Astrocyte (in vitro differentiated cells and primary cell): ENCODE results near the gene GSTA2.

ENCODE experiments used
- EZH2 ChIP-seq: IDR thresholded peaks from 2 replicates; pipeline ENCODE4 v1.6.1; 2012; ENCODE audit warnings: mild to moderate bottlenecking, low read length, inconsistent platforms; ENCODE audit not compliant: insufficient read depth
- TF ChIP-seq, protein P1 (sequence below): IDR thresholded peaks from 2 replicates; pipeline ENCODE4 v1.5.1; 2011; ENCODE audit warnings: low read depth, mild to moderate bottlenecking, inconsistent platforms, low read length, moderate library complexity; ENCODE audit not compliant: insufficient read depth

DNA sequence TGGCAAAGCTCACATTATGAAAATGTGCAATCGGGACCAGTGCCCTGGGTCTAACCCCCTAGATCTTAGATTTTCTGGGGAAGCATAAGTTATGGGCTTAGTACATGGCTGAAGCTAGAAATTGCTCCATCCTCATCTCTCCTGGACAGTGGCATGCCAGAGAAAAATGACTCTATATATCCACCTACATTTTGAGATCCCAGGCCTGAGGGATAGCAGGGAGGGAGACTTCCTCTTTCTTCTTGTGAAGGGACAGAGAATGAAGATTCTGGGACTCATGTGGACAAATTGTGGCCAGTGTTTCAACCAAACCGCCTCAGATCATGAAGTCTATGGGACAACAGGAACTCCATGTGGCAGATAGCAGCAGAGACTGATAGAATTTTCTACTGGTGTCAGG, 35.4 kb downstream of the GSTA2 start:
- TF ChIP-seq, protein P1, sequence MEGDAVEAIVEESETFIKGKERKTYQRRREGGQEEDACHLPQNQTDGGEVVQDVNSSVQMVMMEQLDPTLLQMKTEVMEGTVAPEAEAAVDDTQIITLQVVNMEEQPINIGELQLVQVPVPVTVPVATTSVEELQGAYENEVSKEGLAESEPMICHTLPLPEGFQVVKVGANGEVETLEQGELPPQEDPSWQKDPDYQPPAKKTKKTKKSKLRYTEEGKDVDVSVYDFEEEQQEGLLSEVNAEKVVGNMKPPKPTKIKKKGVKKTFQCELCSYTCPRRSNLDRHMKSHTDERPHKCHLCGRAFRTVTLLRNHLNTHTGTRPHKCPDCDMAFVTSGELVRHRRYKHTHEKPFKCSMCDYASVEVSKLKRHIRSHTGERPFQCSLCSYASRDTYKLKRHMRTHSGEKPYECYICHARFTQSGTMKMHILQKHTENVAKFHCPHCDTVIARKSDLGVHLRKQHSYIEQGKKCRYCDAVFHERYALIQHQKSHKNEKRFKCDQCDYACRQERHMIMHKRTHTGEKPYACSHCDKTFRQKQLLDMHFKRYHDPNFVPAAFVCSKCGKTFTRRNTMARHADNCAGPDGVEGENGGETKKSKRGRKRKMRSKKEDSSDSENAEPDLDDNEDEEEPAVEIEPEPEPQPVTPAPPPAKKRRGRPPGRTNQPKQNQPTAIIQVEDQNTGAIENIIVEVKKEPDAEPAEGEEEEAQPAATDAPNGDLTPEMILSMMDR, result no peak
- TF ChIP-seq EZH2, result no peak
